ENCODE results near the gene AHCY. TPM values are rescaled to one million over a fixed set of nuclear protein-coding genes. Genes with fewer than 3 reads are reported as not detected.
A peak's percentile ranks its signal among the peaks of the same experiment; 100 is the strongest.
"Not testable (repeated sequence)": the region's sequence is repeated elsewhere in the genome, so short reads cannot be mapped to it uniquely, and the experiment has no call there.

AHCY gene
- total RNA-seq (2014; rRNA removed; shearing (Covaris generic)): 77.8 and 116 TPM in 2 replicates

GRCh38 chr20:34302723-34303533, at the start of gene AHCY:
Gene AHCY (minus strand): TSS chr20:34303355. CDS start chr20:34303270, 85 bp downstream.
- H3K27me3 ChIP-seq (replicated peaks): no peaks in the 10 kb centered on the region
- peak; percentile 97 to 98 for DNase-seq (ENCODE audit: low read depth in 1 of 2, low spot score in 2 of 2)
- peak within 1 kb of the TSS; percentile 79 for H3K27ac ChIP-seq
- peak within 1 kb of the TSS; percentile 78 for H3K4me3 ChIP-seq
- no peaks in the 10 kb centered on the region for H3K9me3 ChIP-seq (replicated peaks)
- H3K4me1 ChIP-seq (replicated peaks): peaks cover 24% of the 10 kb centered on the region
- H3K36me3 ChIP-seq: peaks cover 4% of the 10 kb centered on the region

GRCh38 chr20:34350095-34350494, 46.9 kb upstream of the AHCY start:
- no peak for DNase-seq (ENCODE audit: low read depth in 1 of 2, low spot score in 2 of 2)
- Histone ChIP-seq H3K9me3 (replicated peaks) (no peaks in the 10 kb centered on the region), H3K27me3 (replicated peaks) (no peaks in the 10 kb centered on the region), H3K4me1 (replicated peaks) (peaks cover 23% of the 10 kb centered on the region), H3K4me3 (no peak overlapping the region), H3K27ac (no peak overlapping the region), H3K36me3 (no peaks in the 10 kb centered on the region)

- no peaks in the 10 kb centered on the region for H3K36me3 ChIP-seq
- H3K4me3 ChIP-seq: no peak overlapping the region
- H3K27me3 ChIP-seq (replicated peaks): no peaks in the 10 kb centered on the region
- peaks cover 23% of the 10 kb centered on the region for H3K4me1 ChIP-seq (replicated peaks)
- no peak overlapping the region for H3K27ac ChIP-seq
- no peaks in the 10 kb centered on the region for H3K9me3 ChIP-seq (replicated peaks)
- no peak for DNase-seq (ENCODE audit: low read depth in 1 of 2, low spot score in 2 of 2)
These were observed 44.4 kb upstream of the AHCY start for GRCh38 chr20:34347571-34347970.

GRCh38 chr20:34346533-34346865, 43.3 kb upstream of the AHCY start:
- peaks cover 23% of the 10 kb centered on the region for H3K4me1 ChIP-seq (replicated peaks)
- not testable (repeated sequence) for H3K9me3 ChIP-seq (replicated peaks); DNase-seq (ENCODE audit: low read depth in 1 of 2, low spot score in 2 of 2)

GRCh38 chr20:34345839-34346532, 42.8 kb upstream of the AHCY start:
- peaks cover 23% of the 10 kb centered on the region for H3K4me1 ChIP-seq (replicated peaks)
- H3K36me3 ChIP-seq; H3K27me3 ChIP-seq (replicated peaks); H3K9me3 ChIP-seq (replicated peaks); H3K4me3 ChIP-seq; H3K27ac ChIP-seq: not testable (repeated sequence)
- DNase-seq (ENCODE audit: low read depth in 1 of 2, low spot score in 2 of 2): peak; percentile 42 to 48

More at GRCh38 chr20:34346533-34346865, 43.3 kb upstream of the AHCY start:
- H3K36me3 ChIP-seq; H3K27ac ChIP-seq; H3K27me3 ChIP-seq (replicated peaks); H3K4me3 ChIP-seq: not testable (repeated sequence)

GRCh38 chr20:34345402-34345736, 42.2 kb upstream of the AHCY start:
- no peaks in the 10 kb centered on the region for H3K9me3 ChIP-seq (replicated peaks)
- H3K27ac ChIP-seq: no peak overlapping the region
- DNase-seq (ENCODE audit: low read depth in 1 of 2, low spot score in 2 of 2): no peak
- H3K4me1 ChIP-seq (replicated peaks): peaks cover 23% of the 10 kb centered on the region
- H3K27me3 ChIP-seq (replicated peaks): no peaks in the 10 kb centered on the region
- no peak overlapping the region for H3K4me3 ChIP-seq
- no peaks in the 10 kb centered on the region for H3K36me3 ChIP-seq

- no peaks in the 10 kb centered on the region for H3K9me3 ChIP-seq (replicated peaks)
- DNase-seq (ENCODE audit: low read depth in 1 of 2, low spot score in 2 of 2): no peak
- peaks cover 15% of the 10 kb centered on the region for H3K4me1 ChIP-seq (replicated peaks)
- H3K27ac ChIP-seq: no peak overlapping the region
- H3K36me3 ChIP-seq: no peaks in the 10 kb centered on the region
- no peaks in the 10 kb centered on the region for H3K27me3 ChIP-seq (replicated peaks)
- H3K4me3 ChIP-seq: no peak overlapping the region
These were observed 41.1 kb upstream of the AHCY start for GRCh38 chr20:34344238-34344637.

GRCh38 chr20:34343458-34344211, 40.5 kb upstream of the AHCY start:
- no peaks in the 10 kb centered on the region for H3K36me3 ChIP-seq
- H3K27ac ChIP-seq: no peak overlapping the region
- H3K9me3 ChIP-seq (replicated peaks): no peaks in the 10 kb centered on the region
- no peaks in the 10 kb centered on the region for H3K27me3 ChIP-seq (replicated peaks)
- no peak for DNase-seq (ENCODE audit: low read depth in 1 of 2, low spot score in 2 of 2)
- peaks cover 9% of the 10 kb centered on the region for H3K4me1 ChIP-seq (replicated peaks)
- H3K4me3 ChIP-seq: no peak overlapping the region

- not testable (repeated sequence) for H3K27ac ChIP-seq; H3K4me3 ChIP-seq; H3K27me3 ChIP-seq (replicated peaks); H3K9me3 ChIP-seq (replicated peaks); H3K4me1 ChIP-seq (replicated peaks); DNase-seq (ENCODE audit: low read depth in 1 of 2, low spot score in 2 of 2); H3K36me3 ChIP-seq
These were observed 38.0 kb upstream of the AHCY start for GRCh38 chr20:34341199-34341598.

- not testable (repeated sequence) for DNase-seq (ENCODE audit: low read depth in 1 of 2, low spot score in 2 of 2); H3K36me3 ChIP-seq; H3K27ac ChIP-seq; H3K9me3 ChIP-seq (replicated peaks); H3K4me3 ChIP-seq; H3K27me3 ChIP-seq (replicated peaks); H3K4me1 ChIP-seq (replicated peaks)
These were observed 37.6 kb upstream of the AHCY start for GRCh38 chr20:34340726-34341125.

- no peak for DNase-seq (ENCODE audit: low read depth in 1 of 2, low spot score in 2 of 2)
- H3K4me1 ChIP-seq (replicated peaks): peaks cover 21% of the 10 kb centered on the region
- no peak overlapping the region for H3K27ac ChIP-seq
- no peaks in the 10 kb centered on the region for H3K36me3 ChIP-seq
- H3K9me3 ChIP-seq (replicated peaks): no peaks in the 10 kb centered on the region
- no peak overlapping the region for H3K4me3 ChIP-seq
- H3K27me3 ChIP-seq (replicated peaks): no peaks in the 10 kb centered on the region
These were observed 35.0 kb upstream of the AHCY start for GRCh38 chr20:34337982-34338726.

- Histone ChIP-seq H3K36me3 (no peaks in the 10 kb centered on the region), H3K9me3 (replicated peaks) (no peaks in the 10 kb centered on the region), H3K4me3 (no peak overlapping the region), H3K4me1 (replicated peaks) (peaks cover 21% of the 10 kb centered on the region), H3K27me3 (replicated peaks) (no peaks in the 10 kb centered on the region), H3K27ac (no peak overlapping the region)
- no peak for DNase-seq (ENCODE audit: low read depth in 1 of 2, low spot score in 2 of 2)
These were observed 34.4 kb upstream of the AHCY start for GRCh38 chr20:34337544-34337943.

- peaks cover 21% of the 10 kb centered on the region for H3K4me1 ChIP-seq (replicated peaks)
- no peaks in the 10 kb centered on the region for H3K36me3 ChIP-seq
- H3K9me3 ChIP-seq (replicated peaks): no peaks in the 10 kb centered on the region
- no peak overlapping the region for H3K27ac ChIP-seq
- DNase-seq (ENCODE audit: low read depth in 1 of 2, low spot score in 2 of 2): peak; percentile 51
- no peaks in the 10 kb centered on the region for H3K27me3 ChIP-seq (replicated peaks)
- H3K4me3 ChIP-seq: no peak overlapping the region
These were observed 31.7 kb upstream of the AHCY start for GRCh38 chr20:34334654-34335407.
